ENCODE results near the gene SLC7A6. TPM values are rescaled to one million over a fixed set of nuclear protein-coding genes. Genes with fewer than 3 reads are reported as not detected.

SLC7A6 gene
- total and polyA plus RNA-seq, 10 of the 15 experiments (the other 5 are each of a cell fraction or from before 2014, with no cell fraction given): 8.2 to 60.4 (median 28.6) TPM

GRCh38 chr16:68289202-68289601 is 24.9 kb downstream of the SLC7A6 start:
- WGBS (ENCODE audit: insufficient coverage, insufficient replicate concordance, low lambda C conversion rate, missing lambda C conversion rate): 53% methylated on average over 2 of the region's 2 CpGs
- Histone ChIP-seq H3K27ac (ENCODE audit: control insufficient read depth, insufficient read depth) (peak overlapping the region; percentile 92), H3K27me3 (replicated peaks in 1 of 2; ENCODE audit: control insufficient read depth in 2 of 2, insufficient read depth in 2 of 2, low read length in 1 of 2) (no peaks in the 10 kb centered on the region), H3K4me2 (ENCODE audit: control insufficient read depth, insufficient read depth) (peak overlapping the region; percentile 67), H3K9ac (ENCODE audit: control insufficient read depth, insufficient read depth, low read length) (peak overlapping the region; percentile 59; the same call in 1 of the 2 replicates), H3K9me3 (replicated peaks; ENCODE audit: control insufficient read depth, insufficient read depth, low read length) (no peaks in the 10 kb centered on the region), H2AFZ (ENCODE audit: control insufficient read depth, low read depth, low read length) (no peak overlapping the region), H3K36me3 (ENCODE audit: control insufficient read depth in 2 of 2, insufficient read depth in 2 of 2, low read length in 1 of 2) (peaks cover 27 to 30% of the 10 kb centered on the region in 2 experiments; a peak in 3 of 4 replicates), H4K20me1 (ENCODE audit: control insufficient read depth, insufficient read depth) (no peaks in the 10 kb centered on the region), H3K79me2 (ENCODE audit: control insufficient read depth, insufficient read depth, low read length) (peaks cover 39% of the 10 kb centered on the region), H3K4me1 (ENCODE audit: control insufficient read depth, insufficient read depth, low read length) (peaks cover 61% of the 10 kb centered on the region), H3K4me3 (peak overlapping the region; percentile 29; the same call in 1 of the 2 replicates)
- intact Hi-C loops (cut with micrococcal nuclease; ENCODE audit: unreplicated experiment) (loop anchor here (1.0 kb wide), 1 partner anchor 25 kb away; the partner anchor contains the start of gene SLC7A6), in situ Hi-C loops (cut with MboI) (no loop called here)
- CTCF ChIA-PET: interaction anchor here (1.2 to 4.8 kb wide), 7 partner anchors 11 to 52 kb away, joined by 3 to 94 read pairs (median 4); partner anchors contain the start of gene SLC7A6
- RAD21 ChIA-PET (ENCODE audit: unreplicated experiment): interaction anchor here (0.6 to 4.9 kb wide), 14 partner anchors 8 to 48 kb away, joined by 3 to 55 read pairs (median 8); partner anchors contain the start of genes PRMT7, SLC7A6 and SLC7A6OS
- no TSS peak for BruUV-seq (replicated peaks)
- POLR2A ChIA-PET: interaction anchor here (0.5 to 11.1 kb wide), 10 partner anchors 11 to 139 kb away, joined by 3 to 177 read pairs (median 6); partner anchors contain the start of genes PRMT7, SLC7A6 and SLC7A6OS
- peak; percentile 1; the same call in 2 of the 3 replicates for ATAC-seq
- FAIRE-seq: no peak
- DNase-seq (ENCODE audit: low read depth, low spot score): no peak
- 0 out of 2 replicates have a peak, but pooled peaks have one; percentile 18 for TF ChIP-seq IKZF1 (conservative IDR thresholded peaks at IDR 0.05)
- no peak for TF ChIP-seq CREB1 (IDR thresholded peaks at IDR 0.05; ENCODE audit: low read depth)
- SMC1A ChIA-PET (ENCODE audit: uncharacterized antibody, unreplicated experiment): interaction anchor here (0.7 to 5.0 kb wide), 13 partner anchors 10 to 203 kb away, joined by 3 to 56 read pairs (median 12); partner anchors contain the start of genes PRMT7, SLC7A6 and SLC7A6OS

- CTCF ChIA-PET: interaction anchor here (0.7 to 4.8 kb wide), 9 partner anchors 11 to 776 kb away, joined by 3 to 94 read pairs (median 3); partner anchors contain the start of gene SLC7A6
- Histone ChIP-seq H4K20me1 (ENCODE audit: control insufficient read depth, insufficient read depth) (no peaks in the 10 kb centered on the region), H3K9me3 (replicated peaks; ENCODE audit: control insufficient read depth, insufficient read depth, low read length) (no peaks in the 10 kb centered on the region), H3K79me2 (ENCODE audit: control insufficient read depth, insufficient read depth, low read length) (peaks cover 39% of the 10 kb centered on the region), H3K4me3 (peak overlapping the region; percentile 29; the same call in 1 of the 2 replicates), H3K36me3 (ENCODE audit: control insufficient read depth in 2 of 2, insufficient read depth in 2 of 2, low read length in 1 of 2) (peaks cover 30 to 31% of the 10 kb centered on the region in 2 experiments; a peak in 3 of 4 replicates), H2AFZ (ENCODE audit: control insufficient read depth, low read depth, low read length) (no peak overlapping the region), H3K27ac (ENCODE audit: control insufficient read depth, insufficient read depth) (peak overlapping the region; percentile 92), H3K9ac (ENCODE audit: control insufficient read depth, insufficient read depth, low read length) (peak overlapping the region; percentile 59; the same call in 1 of the 2 replicates), H3K4me1 (ENCODE audit: control insufficient read depth, insufficient read depth, low read length) (peaks cover 57% of the 10 kb centered on the region), H3K27me3 (replicated peaks in 1 of 2; ENCODE audit: control insufficient read depth in 2 of 2, insufficient read depth in 2 of 2, low read length in 1 of 2) (no peaks in the 10 kb centered on the region), H3K4me2 (ENCODE audit: control insufficient read depth, insufficient read depth) (peak overlapping the region; percentile 67)
- RAD21 ChIA-PET (ENCODE audit: unreplicated experiment): interaction anchor here (0.6 to 4.9 kb wide), 13 partner anchors 9 to 48 kb away, joined by 3 to 55 read pairs (median 9); partner anchors contain the start of genes PRMT7, SLC7A6 and SLC7A6OS
- SMC1A ChIA-PET (ENCODE audit: uncharacterized antibody, unreplicated experiment): interaction anchor here (0.7 to 5.0 kb wide), 14 partner anchors 10 to 204 kb away, joined by 3 to 56 read pairs (median 8); partner anchors contain the start of genes PRMT7, SLC7A6 and SLC7A6OS
- in situ Hi-C loops (cut with MboI) (no loop called here), intact Hi-C loops (cut with micrococcal nuclease; ENCODE audit: unreplicated experiment) (loop anchor here (1.0 kb wide), 1 partner anchor 25 kb away; the partner anchor contains the start of gene SLC7A6)
- peak; percentile 77 for DNase-seq (ENCODE audit: low read depth, low spot score)
- POLR2A ChIA-PET: interaction anchor here (0.5 to 11.1 kb wide), 11 partner anchors 10 to 180 kb away, joined by 3 to 177 read pairs (median 5); partner anchors contain the start of genes PRMT7, SLC7A6 and SLC7A6OS
- ATAC-seq: peak; percentile 95
- peak; percentile 38 for FAIRE-seq
- BruUV-seq (replicated peaks): no TSS peak
- 43% methylated on average over 4 of the region's 4 CpGs for WGBS (ENCODE audit: insufficient coverage, insufficient replicate concordance, low lambda C conversion rate, missing lambda C conversion rate)
- TF ChIP-seq SMARCA5 (IDR thresholded peaks at IDR 0.05) (no peak), BCL11A (IDR thresholded peaks at IDR 0.05; ENCODE audit: low read depth, low read length) (0 out of 2 replicates have a peak, but pooled peaks have one; percentile 3), SIN3A (IDR thresholded peaks at IDR 0.05; ENCODE audit: low read depth, low read length) (no peak), SP1 (IDR thresholded peaks at IDR 0.05; ENCODE audit: low read depth, low read length) (no peak), CHD1 (IDR thresholded peaks at IDR 0.05; ENCODE audit: low read depth, low read length) (no peak), FOXK2 (IDR thresholded peaks at IDR 0.05) (no peak), ATF7 (IDR thresholded peaks at IDR 0.05; ENCODE audit: low read depth) (peak; percentile 72), BHLHE40 (IDR thresholded peaks at IDR 0.05; ENCODE audit: borderline replicate concordance in 1 of 2, low read depth in 2 of 2, low read length in 1 of 2) (no peak), MTA2 (IDR thresholded peaks at IDR 0.05; ENCODE audit: low read depth) (peak; percentile 36; the same call in 1 of the 2 replicates), TCF3 (IDR thresholded peaks at IDR 0.05; ENCODE audit: borderline replicate concordance, insufficient read depth, low read depth, low read length) (no peak)
Measured at GRCh38 chr16:68289621-68290329, 25.4 kb downstream of the SLC7A6 start.

All from GM12878 (cell line).